Right lobe of liver (tissue), 4 donors: ENCODE measurements around the gene SP1.

Experiments
- POLR2A ChIP-seq: fragments of 450-650 bp; IDR thresholded peaks from one replicate; pipeline ENCODE4 v1.6.1; 2017; ENCODE audit warnings: antibody characterized with exemption, mild to moderate bottlenecking
- TF ChIP-seq, protein P1 (sequence below), 4 donors: fragments of 200-600 bp in 3 of 4; fragments of 450-650 bp in 1 of 4; IDR thresholded peaks; one replicate each; pipeline versions ENCODE4 v1.5.1 to v1.8.0; 2016 to 2022; ENCODE audit warnings: antibody characterized with exemption in 4 of 4, mild to moderate bottlenecking in 2 of 4
- donor health status: DM: no; HTN: no; CAD: no.
- donor health status: DM: no; HTN: no; CAD: no.
- donor health status: DM: no; HTN: yes; CAD: no.

DNA sequence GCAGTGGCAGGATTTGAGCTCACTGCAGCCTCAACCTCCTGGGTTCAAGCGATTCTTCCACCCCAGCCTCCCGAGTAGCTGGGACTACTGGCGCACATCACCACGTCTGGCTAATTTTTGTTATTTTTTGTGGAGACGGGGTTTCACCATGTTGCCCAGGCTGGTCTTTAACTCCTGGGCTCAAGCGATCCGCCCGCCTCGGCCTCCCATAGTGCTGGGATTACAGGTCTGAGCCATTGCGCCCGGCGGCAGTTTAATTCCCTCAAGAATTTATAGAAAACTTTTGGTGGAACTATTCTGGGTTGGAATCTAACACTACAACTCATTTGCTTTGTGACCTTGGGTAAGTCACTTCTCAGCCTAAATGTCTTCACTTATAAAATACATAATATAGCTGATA is 1.8 kb upstream of the SP1 start:
- TF ChIP-seq, protein P1, sequence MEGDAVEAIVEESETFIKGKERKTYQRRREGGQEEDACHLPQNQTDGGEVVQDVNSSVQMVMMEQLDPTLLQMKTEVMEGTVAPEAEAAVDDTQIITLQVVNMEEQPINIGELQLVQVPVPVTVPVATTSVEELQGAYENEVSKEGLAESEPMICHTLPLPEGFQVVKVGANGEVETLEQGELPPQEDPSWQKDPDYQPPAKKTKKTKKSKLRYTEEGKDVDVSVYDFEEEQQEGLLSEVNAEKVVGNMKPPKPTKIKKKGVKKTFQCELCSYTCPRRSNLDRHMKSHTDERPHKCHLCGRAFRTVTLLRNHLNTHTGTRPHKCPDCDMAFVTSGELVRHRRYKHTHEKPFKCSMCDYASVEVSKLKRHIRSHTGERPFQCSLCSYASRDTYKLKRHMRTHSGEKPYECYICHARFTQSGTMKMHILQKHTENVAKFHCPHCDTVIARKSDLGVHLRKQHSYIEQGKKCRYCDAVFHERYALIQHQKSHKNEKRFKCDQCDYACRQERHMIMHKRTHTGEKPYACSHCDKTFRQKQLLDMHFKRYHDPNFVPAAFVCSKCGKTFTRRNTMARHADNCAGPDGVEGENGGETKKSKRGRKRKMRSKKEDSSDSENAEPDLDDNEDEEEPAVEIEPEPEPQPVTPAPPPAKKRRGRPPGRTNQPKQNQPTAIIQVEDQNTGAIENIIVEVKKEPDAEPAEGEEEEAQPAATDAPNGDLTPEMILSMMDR (IDR thresholded peaks at IDR 0.05): no peak
- no peak for TF ChIP-seq POLR2A
